PFSK-1 (cell line): ENCODE measurements around the gene TMEM131.

Experiments
- FOXP2 ChIP-seq: optimal IDR thresholded peaks from 2 replicates; pipeline ENCODE3; 2011; ENCODE audit warnings: borderline replicate concordance, control low read depth, inconsistent platforms; ENCODE audit not compliant: insufficient read depth; ENCODE audit errors: extremely low read length, extremely low read depth
- POLR2AphosphoS5 ChIP-seq: IDR thresholded peaks from 2 replicates; pipeline ENCODE4 v1.6.1; 2012; ENCODE audit warnings: low read depth, mild to moderate bottlenecking, control low read depth, low read length, moderate library complexity
- REST ChIP-seq, 2 experiments: IDR thresholded peaks; 2 replicates each; pipeline versions ENCODE4 v1.6.1 to v1.8.0; 2011 to 2012; ENCODE audit warnings: low read depth in 2 of 2, low read length in 2 of 2, control low read depth in 1 of 2, inconsistent platforms in 1 of 2, mild to moderate bottlenecking in 1 of 2, moderate library complexity in 1 of 2; ENCODE audit not compliant: insufficient read depth in 1 of 2
- SIN3A ChIP-seq: IDR thresholded peaks from 2 replicates; pipeline ENCODE4 v1.6.1; 2012; ENCODE audit warnings: mild to moderate bottlenecking, low read length, moderate library complexity, borderline replicate concordance; ENCODE audit not compliant: insufficient read depth
- TAF1 ChIP-seq: IDR thresholded peaks from 2 replicates; pipeline ENCODE4 v1.6.1; 2012; ENCODE audit warnings: low read length, control low read depth, borderline replicate concordance; ENCODE audit not compliant: insufficient read depth

TMEM131 gene

GRCh38 chr2:97958184-97958583 is 37.6 kb downstream of the TMEM131 start:
- TF ChIP-seq TAF1 (no peak), REST (IDR thresholded peaks at IDR 0.05; ENCODE audit: insufficient read depth in 1 of 2, low read depth in 2 of 2, low read length in 2 of 2) (no peak), POLR2AphosphoS5 (no peak), FOXP2 (no peak), SIN3A (no peak)

- TF ChIP-seq TAF1: no peak
- no peak for TF ChIP-seq SIN3A
- TF ChIP-seq REST (IDR thresholded peaks at IDR 0.05; ENCODE audit: insufficient read depth in 1 of 2, low read depth in 2 of 2, low read length in 2 of 2): no peak
- TF ChIP-seq POLR2AphosphoS5: no peak
- TF ChIP-seq FOXP2: no peak
Observed at GRCh38 chr2:97957432-97958183, 38.1 kb downstream of the TMEM131 start.

GRCh38 chr2:97953853-97954252 is 41.9 kb downstream of the TMEM131 start:
- TF ChIP-seq SIN3A (no peak), TAF1 (no peak), FOXP2 (no peak), POLR2AphosphoS5 (no peak)

- no peak for TF ChIP-seq FOXP2
- TF ChIP-seq TAF1: no peak
Observed at GRCh38 chr2:97952357-97952756, 43.4 kb downstream of the TMEM131 start.

- no peak for TF ChIP-seq TAF1
- no peak for TF ChIP-seq SIN3A
- no peak for TF ChIP-seq REST (IDR thresholded peaks at IDR 0.05; ENCODE audit: insufficient read depth in 1 of 2, low read depth in 2 of 2, low read length in 2 of 2)
- no peak for TF ChIP-seq POLR2AphosphoS5
- TF ChIP-seq FOXP2: no peak
Observed at GRCh38 chr2:97951155-97951680, 44.5 kb downstream of the TMEM131 start.

GRCh38 chr2:97950329-97951154 is 45.2 kb downstream of the TMEM131 start:
- no peak for TF ChIP-seq SIN3A
